Activated T-cell treated with anti-CD3 and anti-CD28 coated beads for 4 hours (primary cell): ENCODE results near the gene SMARCAL1.
"Not testable (repeated sequence)": the region's sequence is repeated elsewhere in the genome, so short reads cannot be mapped to it uniquely, and the experiment has no call there.

Experiments
- DNase-seq: peaks from one replicate; pipeline ENCODE4 v3.0.0-alpha.2; 2020

Gene SMARCAL1

DNA sequence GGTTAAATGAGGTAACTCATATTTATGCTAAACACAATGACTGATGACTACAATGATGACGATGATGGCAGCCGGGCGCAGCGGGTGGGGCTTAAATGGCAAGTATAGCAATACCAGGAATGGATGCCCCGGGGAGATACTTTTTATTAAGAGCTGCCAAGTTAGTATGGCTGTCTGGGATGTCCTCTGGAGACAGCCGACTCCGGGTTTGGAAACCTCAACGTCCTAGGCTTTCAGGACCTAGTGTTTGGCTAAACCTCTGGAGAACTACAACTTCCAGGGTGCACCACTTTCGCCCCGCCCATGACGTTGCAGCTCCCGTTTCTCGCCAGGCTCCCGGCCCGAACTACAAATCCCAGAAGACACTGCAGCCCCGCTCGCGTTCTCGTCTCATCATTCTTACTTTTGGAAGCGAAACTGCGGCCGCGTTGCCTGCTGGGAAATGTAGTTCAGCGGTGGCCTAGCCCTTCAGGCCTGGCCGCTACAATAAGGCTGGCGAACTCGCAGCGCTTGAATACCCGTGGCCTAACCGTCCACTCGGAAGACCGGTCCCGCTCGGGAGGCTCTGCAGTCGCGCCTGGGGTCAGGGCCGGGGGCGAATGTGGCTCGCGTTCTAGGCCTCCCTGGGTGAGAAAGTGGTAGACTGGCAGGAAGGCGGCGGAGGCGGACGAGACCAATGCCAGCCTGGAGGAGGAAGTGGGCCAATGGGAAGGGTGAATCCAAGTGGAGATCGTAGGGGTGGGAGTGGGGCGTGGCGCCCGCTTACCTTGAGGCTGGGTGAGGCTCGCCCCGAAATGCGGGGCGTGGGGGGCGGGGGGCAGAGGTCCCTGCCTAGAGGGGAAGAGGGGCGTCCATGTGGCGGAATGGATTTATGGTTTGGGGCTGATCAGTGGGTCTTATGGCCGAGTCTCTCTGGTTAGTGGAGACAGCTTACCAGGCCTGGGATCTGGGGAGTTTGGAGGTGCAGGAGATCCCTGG lies at the start of gene SMARCAL1:
TSS of gene SMARCAL1 (plus strand) at position 463 of the 978 bp plus-strand sequence. CDS start 2,221 bp downstream, outside the sequence.
- DNase-seq = peak; percentile 99

DNA sequence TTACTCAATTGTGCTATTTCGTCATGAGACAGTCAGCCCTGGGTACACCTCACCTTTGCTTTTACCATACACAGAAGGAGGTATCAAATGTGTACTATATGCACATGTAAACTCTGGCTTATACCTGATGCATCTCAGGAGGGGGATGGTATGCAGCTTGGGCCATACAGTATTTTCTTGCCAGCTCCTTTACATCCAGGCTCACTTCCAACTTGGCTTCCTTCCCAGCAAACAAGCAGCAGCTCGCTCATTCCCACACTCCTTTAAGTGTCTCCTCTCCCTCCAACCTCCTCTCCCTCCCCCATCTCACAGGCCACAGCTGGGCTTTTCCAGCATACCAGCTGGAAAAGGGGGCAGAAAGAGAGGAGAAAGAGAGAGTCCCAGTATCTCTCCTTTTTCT lies 49.6 kb upstream of the SMARCAL1 start:
- no peak for DNase-seq

DNA sequence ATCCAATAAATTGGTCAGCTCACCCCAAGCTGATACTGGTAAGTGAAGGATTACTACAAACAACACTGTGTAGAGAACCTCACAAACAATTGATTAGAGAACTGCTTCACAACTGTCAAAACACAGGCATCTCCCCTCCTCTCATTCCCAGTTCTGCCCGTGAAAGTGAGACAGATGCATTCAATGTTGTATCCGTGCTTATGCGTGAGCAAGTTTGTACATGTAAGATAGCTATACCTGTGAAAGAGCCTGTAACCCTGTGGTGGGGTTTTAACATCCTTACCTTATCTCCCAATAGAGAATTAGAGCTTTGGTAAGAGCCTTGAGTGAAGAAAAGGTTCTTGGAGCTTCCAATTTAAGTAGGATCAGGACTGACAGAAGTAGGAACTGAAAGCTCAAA lies 49.1 kb upstream of the SMARCAL1 start:
- no peak for DNase-seq

DNA sequence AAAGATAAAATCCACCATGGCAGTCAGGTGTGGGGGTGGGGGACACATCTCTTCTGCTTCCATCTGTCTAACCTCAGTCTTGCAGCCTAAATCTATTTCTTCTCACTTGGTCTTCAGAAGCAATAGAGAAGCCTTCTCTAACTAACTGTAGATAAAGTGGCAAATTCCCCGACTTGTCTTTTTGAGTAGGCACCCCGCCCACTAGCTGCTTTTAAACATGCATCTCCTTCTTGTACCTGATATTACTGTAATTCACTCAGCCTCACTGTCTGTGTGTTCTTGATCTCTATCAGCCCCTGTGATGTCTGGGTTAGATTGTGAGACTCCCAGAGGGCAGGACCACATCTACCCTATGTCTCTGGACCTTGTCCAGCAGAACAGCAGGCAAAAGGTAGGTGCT lies 46.8 kb upstream of the SMARCAL1 start:
- no peak for DNase-seq

DNA sequence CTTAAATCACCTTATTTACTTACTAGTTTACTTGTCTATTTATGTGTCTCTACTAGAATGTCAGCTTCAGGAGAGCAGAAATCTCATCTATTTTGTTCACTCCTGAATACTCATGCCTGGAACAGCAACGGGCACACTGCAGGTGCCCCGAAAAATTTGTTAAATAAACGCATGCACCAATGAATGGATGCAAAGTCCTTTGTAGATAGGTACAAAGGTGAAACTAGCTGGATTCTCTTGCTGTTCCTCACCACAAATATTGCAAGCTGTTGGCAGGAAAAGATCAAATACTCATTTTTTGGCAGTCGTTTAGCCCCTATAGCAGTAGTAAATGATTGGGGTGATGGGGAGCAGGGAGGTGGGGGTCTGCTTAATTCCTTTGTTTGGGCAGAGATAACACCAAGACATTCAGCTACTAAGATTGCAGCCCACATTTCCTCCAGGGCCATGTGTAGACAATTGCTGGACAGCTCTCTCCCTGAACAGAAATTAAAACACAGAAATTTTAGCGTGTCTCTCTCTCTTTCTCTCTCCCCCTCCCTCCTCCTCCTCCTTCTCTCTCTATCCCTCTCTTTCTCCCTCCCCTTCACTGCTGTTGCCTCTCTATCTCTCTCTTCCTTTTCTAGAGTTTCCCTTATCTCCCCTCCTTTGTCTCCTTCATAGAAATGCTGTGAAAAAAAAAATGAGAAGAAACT lies 45.4 kb upstream of the SMARCAL1 start:
- no peak for DNase-seq

DNA sequence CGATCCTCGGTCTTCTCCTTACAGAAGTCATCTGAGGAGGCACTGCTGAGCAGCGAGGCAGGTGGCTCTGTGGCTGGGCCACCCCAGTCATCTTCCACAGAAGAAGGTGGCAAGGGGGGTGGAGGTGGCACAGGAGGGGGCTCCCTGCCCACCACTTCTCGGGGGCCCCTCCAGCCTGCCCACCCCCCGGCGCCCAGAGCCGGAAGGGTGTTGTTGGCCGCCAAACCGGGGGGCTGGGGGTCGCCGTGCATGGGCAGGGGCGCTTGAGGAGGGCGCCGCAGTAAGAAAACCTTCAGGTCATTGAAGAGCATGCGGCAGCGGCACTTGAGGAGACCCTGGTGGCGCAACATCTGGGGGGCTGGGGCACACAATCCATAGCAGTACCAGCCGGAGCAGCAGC lies 42.5 kb upstream of the SMARCAL1 start:
- no peak for DNase-seq

DNA sequence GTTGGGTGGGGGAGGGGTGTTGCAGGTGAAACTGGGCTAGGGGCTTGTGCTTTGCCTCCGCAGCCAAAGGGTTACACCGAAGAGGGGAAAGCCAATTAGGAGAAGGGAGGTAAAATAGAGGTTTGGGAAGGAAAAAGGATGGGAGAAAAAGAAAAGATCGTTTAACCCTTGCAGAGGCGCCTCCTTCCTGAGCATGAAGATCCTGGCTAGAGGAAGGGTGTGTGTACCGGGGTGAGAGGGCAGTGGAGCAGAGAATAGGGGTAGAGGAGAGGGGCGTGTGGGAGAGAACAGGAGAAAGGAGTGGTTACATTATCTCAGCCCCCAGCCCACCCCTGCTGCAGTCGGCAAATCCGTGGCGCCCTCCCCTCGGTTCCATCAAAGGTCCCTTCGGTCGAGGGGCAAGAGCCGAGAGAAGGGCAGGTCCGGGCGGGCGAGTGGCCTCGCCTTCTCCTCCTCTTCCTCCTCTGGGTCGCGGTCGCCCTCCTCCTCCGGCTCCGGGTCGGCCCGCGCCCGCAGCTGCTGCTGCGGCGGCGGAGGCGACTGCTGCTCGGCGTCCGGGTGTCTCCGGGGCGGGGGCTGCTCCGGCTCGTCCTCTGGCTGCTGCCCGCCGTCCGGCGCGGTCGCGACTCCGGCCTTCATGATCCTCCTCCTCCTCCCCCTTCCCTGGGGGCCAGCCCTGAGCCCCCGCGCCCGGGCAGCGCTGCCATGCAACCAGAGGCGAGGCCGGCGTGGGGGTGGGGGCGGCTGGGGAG lies 41.1 kb upstream of the SMARCAL1 start:
- no peak for DNase-seq

DNA sequence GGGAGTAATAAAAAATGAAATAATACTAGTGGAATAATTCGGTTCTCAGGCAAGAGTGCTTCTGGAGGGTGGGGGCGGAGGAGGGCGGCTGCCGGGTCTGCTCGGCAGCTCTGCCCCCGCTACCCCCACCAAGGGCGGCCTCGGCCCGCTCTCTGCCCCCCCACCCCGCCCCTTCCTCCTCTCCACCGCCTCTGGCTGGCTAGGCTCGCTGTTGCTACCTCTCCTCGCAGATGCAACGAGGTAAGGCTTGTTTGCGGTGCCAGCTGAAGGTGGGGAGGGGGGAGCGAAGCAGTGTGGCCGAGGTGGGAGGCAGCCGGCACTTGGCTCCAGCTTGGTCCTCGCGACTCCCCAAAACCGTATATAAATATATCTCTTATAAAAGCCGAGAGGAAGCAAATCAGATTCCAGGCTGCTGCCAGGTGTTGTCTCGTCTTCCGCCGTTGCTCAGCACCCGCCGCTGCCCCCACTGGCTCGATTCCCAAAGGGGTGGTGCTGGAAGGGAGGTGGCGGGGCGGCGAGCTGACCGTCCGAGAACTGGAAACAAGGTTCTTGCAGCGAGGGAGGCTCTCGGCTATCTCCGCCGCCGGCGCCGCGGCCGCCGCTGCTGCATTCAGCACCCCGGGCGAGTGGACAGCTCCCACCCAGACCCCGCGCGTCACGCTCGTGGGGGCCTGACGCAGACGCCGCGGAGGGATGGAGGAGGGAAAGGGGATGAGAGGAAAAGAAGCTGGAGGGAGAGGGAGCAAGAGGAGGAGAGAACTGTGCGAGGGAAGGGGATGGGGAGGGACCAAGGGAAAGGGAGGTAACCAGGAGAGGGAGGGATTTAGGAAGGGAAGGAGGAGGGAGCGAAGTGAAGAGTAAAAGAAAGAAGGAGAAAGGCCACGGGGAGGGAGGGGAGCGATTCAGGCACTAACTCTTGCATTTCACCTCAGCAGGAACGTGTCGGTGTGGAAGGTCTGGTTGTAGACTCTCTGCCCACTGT lies 40.3 kb upstream of the SMARCAL1 start, which contains the start of gene MARCHF4:
TSS of gene MARCHF4 (minus strand) at position 763 of the 982 bp plus-strand sequence. CDS start 2,223 bp downstream, outside the sequence.
- peak; percentile 45 for DNase-seq

DNA sequence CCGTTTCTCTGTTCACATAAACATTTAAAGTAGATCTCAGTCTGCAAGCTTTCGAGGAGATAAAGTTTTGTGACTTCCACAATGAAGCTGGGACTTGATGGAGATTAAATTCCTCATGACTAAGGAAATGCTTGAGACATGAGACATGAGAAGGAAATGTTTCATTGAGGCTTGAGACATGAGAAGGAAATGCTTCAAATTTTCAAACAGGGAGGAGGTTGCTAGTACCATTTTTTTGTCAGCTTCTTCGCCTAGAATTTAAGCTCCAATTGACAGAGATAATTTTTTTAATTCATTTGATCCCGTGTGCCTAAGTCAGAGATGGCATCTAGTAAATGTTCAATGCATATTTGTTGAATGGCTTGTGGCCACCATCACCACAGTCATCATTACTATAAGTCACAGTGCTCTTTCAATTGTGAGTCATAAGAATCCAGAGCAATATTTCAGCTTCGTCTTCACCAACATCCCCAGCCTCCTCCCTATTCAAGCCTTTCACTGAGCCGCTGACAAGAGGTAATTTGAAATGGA lies 39.5 kb upstream of the SMARCAL1 start:
- no peak for DNase-seq

DNA sequence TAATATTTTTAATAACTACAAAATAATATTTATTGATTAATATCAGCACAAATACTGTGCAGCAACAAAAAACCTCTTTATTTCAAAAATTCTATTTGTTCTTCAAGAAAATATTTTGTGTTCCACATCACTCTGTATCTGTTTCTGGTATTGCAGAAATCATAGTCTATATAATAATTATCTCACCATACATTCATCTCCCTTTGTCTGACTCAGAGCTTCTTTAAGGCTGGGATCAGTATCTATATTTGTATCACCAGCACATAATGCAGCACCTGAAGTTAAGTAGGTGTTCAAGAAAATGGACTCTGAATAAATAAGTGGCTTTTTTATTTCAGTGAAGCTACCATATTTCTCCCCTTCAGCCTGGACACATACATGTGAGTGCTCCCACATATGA lies 38.4 kb upstream of the SMARCAL1 start:
- DNase-seq = no peak

DNA sequence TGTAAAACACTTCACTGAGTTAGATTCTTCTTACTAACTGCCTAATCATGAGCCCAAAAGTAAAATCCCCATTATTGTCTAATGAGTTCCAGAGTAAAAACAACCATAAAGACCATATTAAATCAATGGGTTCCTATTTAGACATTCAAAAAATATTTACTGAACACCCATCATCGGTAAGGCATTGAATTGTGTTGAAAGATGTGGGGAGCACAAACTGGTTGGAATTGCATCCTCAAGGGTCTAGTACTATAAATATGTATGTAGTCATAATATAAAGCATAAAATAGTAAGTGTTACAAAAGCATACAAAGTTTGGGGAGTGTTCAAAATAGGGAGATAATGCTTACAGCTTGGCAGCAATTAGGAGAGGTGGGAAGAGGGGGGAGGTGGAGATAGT lies 37.0 kb upstream of the SMARCAL1 start:
- DNase-seq = no peak

DNA sequence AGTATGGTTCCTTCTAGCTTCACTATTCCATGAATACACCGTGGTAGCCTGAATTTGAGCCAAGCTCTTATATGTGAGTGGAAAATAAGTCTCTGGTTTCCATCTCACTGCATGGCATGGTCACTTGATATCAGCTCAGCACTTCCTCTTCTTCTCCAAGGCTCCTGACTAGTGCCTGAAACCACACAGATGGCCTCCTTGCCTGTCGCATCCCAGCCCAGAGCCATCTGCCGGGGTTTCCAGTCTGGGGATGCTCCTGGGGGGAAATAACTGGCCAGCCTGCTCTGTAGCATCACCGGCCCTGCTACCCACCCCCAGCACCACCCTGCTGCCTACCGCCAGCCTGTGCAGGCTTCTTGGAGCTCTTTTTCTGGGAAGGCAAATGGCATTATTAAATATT lies 32.3 kb upstream of the SMARCAL1 start:
- no peak for DNase-seq

DNA sequence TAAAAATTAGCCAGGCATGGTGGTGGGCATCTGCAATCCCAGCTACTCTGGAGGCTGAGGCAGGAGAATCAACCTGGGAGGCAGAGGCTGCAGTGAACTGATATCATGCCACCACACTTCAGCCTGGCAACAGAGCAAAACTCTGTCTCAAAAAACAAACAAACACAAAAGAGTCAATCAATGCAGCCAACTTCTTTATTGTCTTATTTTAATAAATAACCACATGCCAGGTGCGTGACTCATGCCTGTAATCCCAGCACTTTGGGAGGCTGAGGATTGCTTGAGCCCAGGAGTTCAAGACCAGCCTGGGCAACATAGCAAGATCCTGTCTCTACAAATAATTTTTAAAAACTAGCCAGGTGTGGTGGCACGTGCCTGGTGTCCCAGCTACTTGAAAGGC lies 27.9 kb upstream of the SMARCAL1 start:
- not testable (repeated sequence) for DNase-seq

DNA sequence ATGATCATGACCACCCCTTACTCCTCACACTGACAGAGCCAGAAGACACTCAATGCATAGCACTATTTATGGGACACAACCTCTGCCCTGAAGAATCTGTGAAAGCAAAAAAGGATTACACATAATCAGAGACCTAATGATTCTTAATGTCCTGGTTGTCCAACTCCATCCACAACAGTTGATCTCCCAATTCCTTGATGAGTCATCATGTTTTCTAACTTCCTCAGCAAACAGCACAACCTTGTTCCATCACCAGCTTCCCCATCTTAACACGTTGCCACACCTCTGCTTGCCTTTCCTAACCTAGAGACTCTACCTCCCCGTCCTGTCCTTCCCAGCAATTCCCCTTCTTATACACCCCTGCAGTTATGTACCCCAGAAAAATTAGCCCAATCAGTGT lies 26.8 kb upstream of the SMARCAL1 start:
- no peak for DNase-seq

DNA sequence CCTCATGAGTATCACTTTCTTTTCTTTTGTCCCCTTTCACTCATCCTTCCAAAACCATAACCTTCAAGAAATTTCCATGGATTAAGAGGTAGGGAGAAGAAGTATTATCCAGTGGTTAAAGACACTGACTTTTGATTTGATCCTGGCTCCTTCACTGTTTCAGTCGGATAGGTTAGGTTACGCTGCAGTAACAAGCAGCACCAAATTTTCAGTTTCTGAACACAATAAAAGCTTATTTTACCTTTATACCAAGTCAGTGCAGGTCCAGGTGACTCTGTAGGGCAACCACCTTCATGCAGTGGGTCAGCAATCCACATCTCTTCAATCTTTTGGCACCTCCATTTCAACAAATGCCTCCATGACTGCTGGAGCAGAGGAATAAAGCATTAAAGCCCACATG lies 25.0 kb upstream of the SMARCAL1 start:
- DNase-seq = no peak

DNA sequence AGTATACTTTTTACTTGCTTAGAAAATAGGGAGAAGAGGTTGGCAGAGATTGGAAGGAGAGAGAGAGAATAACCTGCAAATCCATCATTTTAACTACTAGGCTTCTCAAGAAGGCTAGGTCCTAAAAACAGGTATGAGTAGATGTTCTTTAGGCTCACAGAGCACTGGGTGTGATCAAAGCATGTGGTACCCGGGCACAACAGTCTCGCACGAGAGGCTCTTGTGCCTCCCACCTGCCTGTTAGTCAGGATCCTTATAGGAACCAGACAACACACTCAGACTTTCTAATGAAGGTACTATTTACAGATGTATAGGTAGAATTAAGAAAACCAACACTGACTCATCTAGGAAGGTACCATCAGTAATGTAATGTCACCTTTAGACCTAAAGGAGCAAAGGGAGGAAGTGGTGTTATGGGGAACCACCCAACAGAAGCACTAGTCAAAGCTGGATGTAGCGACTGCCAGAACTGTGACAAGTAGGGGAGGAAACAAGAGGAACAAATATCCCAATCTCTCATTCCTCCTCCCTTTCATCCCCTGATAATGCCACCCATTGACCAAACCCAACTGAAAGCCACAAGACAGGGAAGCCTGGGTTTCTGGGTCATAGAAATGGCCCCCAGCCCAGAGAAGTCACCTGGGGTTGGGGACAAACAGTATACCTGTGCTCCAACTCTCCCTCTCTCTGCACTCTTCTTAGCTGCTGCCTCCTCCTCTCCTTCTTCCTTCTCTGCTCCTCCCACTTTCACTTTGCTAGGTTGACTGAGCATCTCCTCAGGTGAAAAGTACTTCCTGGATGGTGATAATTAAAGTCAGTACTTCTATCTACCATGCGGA lies 24.0 kb upstream of the SMARCAL1 start:
- DNase-seq = no peak

DNA sequence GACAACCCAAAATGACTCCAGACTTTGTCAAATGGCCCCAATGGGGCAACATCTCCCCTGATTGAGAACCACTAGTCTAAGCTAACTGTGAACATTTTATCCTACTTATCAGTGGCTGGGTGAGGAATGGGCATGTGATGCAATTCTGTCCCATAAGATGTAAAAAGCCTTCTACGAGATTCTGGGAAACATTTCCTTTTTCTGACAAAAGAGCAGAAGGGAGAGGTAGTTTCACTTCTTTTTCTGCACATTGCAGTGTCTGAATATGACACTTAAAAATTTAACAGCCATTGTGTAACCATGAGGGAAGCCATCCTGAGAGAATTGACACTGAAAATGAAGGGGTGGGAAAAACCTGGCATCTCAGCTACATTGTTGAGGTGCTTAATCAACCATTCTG lies 22.7 kb upstream of the SMARCAL1 start:
- no peak for DNase-seq

DNA sequence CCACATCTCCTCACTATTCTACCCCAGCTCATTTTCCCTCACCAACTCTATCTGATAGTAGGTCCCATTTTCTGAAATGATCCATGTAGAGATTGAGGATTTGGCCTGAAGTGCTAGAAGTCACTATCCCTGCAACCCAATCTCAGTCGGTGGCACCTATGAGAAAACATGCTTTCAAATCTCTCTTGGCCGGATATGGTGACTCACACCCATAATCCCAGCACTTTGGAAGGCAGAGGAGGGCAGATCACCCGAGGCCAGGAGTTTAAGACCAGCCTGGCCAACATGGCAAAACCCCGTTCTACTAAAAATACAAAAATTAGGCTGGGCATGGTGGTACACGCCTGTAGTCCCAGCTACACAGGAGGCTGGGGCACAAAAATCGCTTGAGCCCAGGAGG lies 20.9 kb upstream of the SMARCAL1 start:
- DNase-seq = no peak

DNA sequence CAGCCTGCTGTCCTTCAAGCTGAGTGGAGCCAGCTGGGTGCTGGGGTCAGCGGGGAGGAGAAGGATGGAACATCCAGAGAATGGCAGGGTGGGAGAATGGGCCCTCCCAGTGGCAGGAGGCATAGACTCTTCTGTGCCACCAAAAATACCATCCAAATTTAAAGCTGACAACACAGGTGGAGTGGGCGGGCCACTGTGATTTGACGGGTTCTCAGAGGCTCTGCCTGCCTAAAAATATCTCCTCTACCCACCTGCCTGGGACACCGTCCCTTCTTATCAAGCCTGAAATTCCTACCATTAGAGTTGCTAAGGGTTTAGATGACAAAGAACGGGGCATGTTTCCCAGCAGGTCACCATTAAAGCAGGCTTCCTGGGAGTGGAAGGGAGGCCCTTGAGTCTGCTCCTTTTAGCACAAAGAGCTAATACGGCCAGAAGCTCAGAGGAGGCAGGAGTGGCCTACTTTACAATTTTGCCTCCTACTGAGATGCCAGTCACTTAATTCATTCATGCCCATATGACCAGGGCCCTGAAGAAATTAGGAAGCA lies 20.2 kb upstream of the SMARCAL1 start:
- no peak for DNase-seq
